K562 (cell line): Measurements from ENCODE around the gene NKAIN4. TPM values are rescaled to one million over a fixed set of nuclear protein-coding genes. Genes with fewer than 3 reads are reported as not detected.

Experiments
- ATAC-seq: fragments of 200-7000 bp; cut with Tn5 transposase; 3 replicates; pipeline ENCODE4 v1.9.1; 2020; ENCODE audit warnings: moderate library complexity
- BruUV-seq: library from RNA; stranded (reverse); fragments of 400-500 nt; replicated peaks from 2 replicates; lab custom pipeline; 2021; lab: Mats Ljungman, UMichigan
- CTCF ChIA-PET: fragments of 300-600 bp; formaldehyde crosslinking; extraction: SDS; loops from one replicate; lab custom pipeline; 2021; ENCODE audit warnings: low intra/inter-chr PET ratio; lab: Yijun Ruan, JAX
- POLR2A ChIA-PET: fragments of 300-600, 350-650 bp; sonication (Branson Sonifier 250); formaldehyde crosslinking; extraction: SDS; loops from one replicate; lab custom pipeline; 2021; ENCODE audit warnings: antibody characterized with exemption, inconsistent platforms; lab: Yijun Ruan, JAX
- DNase-seq, 4 experiments: peaks; one replicate each; pipeline versions ENCODE4 v3.0.0 to v3.0.0-alpha.2; 2011 to 2018; ENCODE audit warnings: low spot score in 3 of 4, mixed read lengths in 3 of 4; ENCODE audit errors: extremely low read depth in 1 of 4
- FAIRE-seq: peaks from 2 replicates; lab custom pipeline; 2011; peaks lifted over from hg19 to GRCh38; lab: Jason Lieb, UNC
- H2AFZ ChIP-seq: 2 replicates; pipeline ENCODE4 v1.6.0; 2011; ENCODE audit warnings: low read depth, low read length, control low read depth, inconsistent platforms
- H3K27ac ChIP-seq: fragments of 200-600 bp; 3 replicates; pipeline ENCODE4 v1.8.0; 2011; ENCODE audit warnings: low read depth, mild to moderate bottlenecking, control low read depth, inconsistent platforms, low read length, moderate library complexity, mixed read lengths; ENCODE audit errors: extremely low read depth
- H3K27me3 ChIP-seq, 2 experiments: fragments of 300-600 bp in 1 of 2; 2 replicates in 1 of 2; 3 replicates in 1 of 2; pipeline versions ENCODE4 v1.6.0 to v1.8.0; 2011; ENCODE audit warnings: inconsistent platforms in 2 of 2, low read length in 2 of 2, mild to moderate bottlenecking in 1 of 2, mixed read lengths in 1 of 2, moderate library complexity in 1 of 2; ENCODE audit not compliant: control insufficient read depth in 2 of 2, insufficient read depth in 2 of 2
- H3K36me3 ChIP-seq: fragments of 300-600 bp; 3 replicates; pipeline ENCODE4 v1.8.0; 2011; ENCODE audit warnings: mild to moderate bottlenecking, low read length, inconsistent platforms; ENCODE audit not compliant: control insufficient read depth, insufficient read depth
- H3K4me1 ChIP-seq, 2 experiments: fragments of 200-600 bp in 1 of 2; replicated peaks in 1 of 2; 2 replicates in 1 of 2; 3 replicates in 1 of 2; pipeline versions ENCODE4 v1.5.1 to v1.8.0; 2011; ENCODE audit warnings: inconsistent platforms in 2 of 2, low read length in 2 of 2, mild to moderate bottlenecking in 1 of 2, mixed read lengths in 1 of 2, moderate library complexity in 1 of 2; ENCODE audit not compliant: control insufficient read depth in 2 of 2, insufficient read depth in 2 of 2
- H3K4me2 ChIP-seq: 2 replicates; pipeline ENCODE4 v1.6.1; 2011; ENCODE audit warnings: low read length, control low read depth, inconsistent platforms, mixed read lengths; ENCODE audit not compliant: insufficient read depth
- H3K4me3 ChIP-seq: fragments of 200-600 bp; sonication (generic), shearing (Covaris generic); 2 replicates; pipeline ENCODE4 v1.5.1; 2016; ENCODE audit warnings: control low read depth, inconsistent platforms
- H3K79me2 ChIP-seq: fragments of 200-600 bp; 3 replicates; pipeline ENCODE4 v1.8.0; 2011; ENCODE audit warnings: low read length, inconsistent platforms; ENCODE audit not compliant: control insufficient read depth, insufficient read depth
- H3K9ac ChIP-seq, 2 experiments: 2 replicates each; pipeline versions ENCODE4 v1.6.0 to v1.6.1; 2011; ENCODE audit warnings: low read depth in 2 of 2, low read length in 2 of 2, control low read depth in 1 of 2, inconsistent platforms in 1 of 2, mild to moderate bottlenecking in 1 of 2, mixed read lengths in 1 of 2; ENCODE audit not compliant: insufficient read depth in 1 of 2
- H3K9me1 ChIP-seq: one replicate; pipeline ENCODE4 v1.6.0; 2011; ENCODE audit warnings: inconsistent platforms, mild to moderate bottlenecking, low read length, moderate library complexity; ENCODE audit not compliant: control insufficient read depth, insufficient read depth
- H3K9me3 ChIP-seq: replicated peaks from 2 replicates; pipeline ENCODE4 v1.5.1; 2011; ENCODE audit warnings: low read depth, low read length, inconsistent platforms; ENCODE audit not compliant: control insufficient read depth, insufficient read depth
- H4K20me1 ChIP-seq: replicated peaks from 2 replicates; pipeline ENCODE4 v1.6.1; 2011; ENCODE audit warnings: low read length, inconsistent platforms, mixed read lengths; ENCODE audit not compliant: control insufficient read depth, insufficient read depth
- DDX20 ChIP-seq: fragments of 450-650 bp; IDR thresholded peaks from 2 replicates; pipeline ENCODE4 v1.6.1; 2016; ENCODE audit warnings: missing genetic modification characterization, low read depth, mild to moderate bottlenecking, missing compliant biosample characterization, moderate library complexity
- MAZ ChIP-seq, 2 experiments: fragments of 450-650 bp in 1 of 2; sonication (generic) in 1 of 2; formaldehyde crosslinking; IDR thresholded peaks in 1 of 2; conservative IDR thresholded peaks in 1 of 2; 2 replicates each; pipeline versions ENCODE4 v1.4.0 to v1.5.0; 2020; ENCODE audit warnings: mild to moderate bottlenecking in 1 of 2, missing genetic modification reagents in 1 of 2
- NBN ChIP-seq: fragments of 450-650 bp; IDR thresholded peaks from 2 replicates; pipeline ENCODE4 v1.6.1; 2016; ENCODE audit warnings: low read depth, mild to moderate bottlenecking
- PRMT5 ChIP-seq: sonication (generic); formaldehyde crosslinking; IDR thresholded peaks from 2 replicates; pipeline ENCODE4 v1.5.0; 2020; ENCODE audit warnings: missing genetic modification reagents
- SRSF1 ChIP-seq: fragments of 200-400 bp; formaldehyde crosslinking; IDR thresholded peaks from 2 replicates; pipeline ENCODE4 v1.6.1; 2017; ENCODE audit warnings: mild to moderate bottlenecking, low read depth, low read length, moderate library complexity
- TAF9B ChIP-seq: fragments of 450-650 bp; IDR thresholded peaks from 2 replicates; pipeline ENCODE4 v1.6.1; 2018; ENCODE audit warnings: mild to moderate bottlenecking; ENCODE audit not compliant: partially characterized antibody
- TCF7L2 ChIP-seq: fragments of 150-350 bp; IDR thresholded peaks from 2 replicates; pipeline ENCODE4 v1.6.1; 2016; ENCODE audit warnings: low read depth, mild to moderate bottlenecking, low read length, moderate library complexity
- TEAD4 ChIP-seq, 2 experiments: sonication (generic) in 1 of 2; formaldehyde crosslinking in 1 of 2; IDR thresholded peaks; 2 replicates each; pipeline versions ENCODE4 v1.6.1 to v1.8.0; 2012 to 2022; ENCODE audit warnings: borderline replicate concordance in 1 of 2, inconsistent platforms in 1 of 2, low read length in 1 of 2, mild to moderate bottlenecking in 1 of 2, missing genetic modification reagents in 1 of 2
- XRCC5 ChIP-seq: fragments of 200-400 bp; formaldehyde crosslinking; IDR thresholded peaks from 2 replicates; pipeline ENCODE4 v1.6.1; 2017; ENCODE audit warnings: low read depth, mild to moderate bottlenecking, low read length
- ZFP30 ChIP-seq: fragments of 250-450 bp; sonication (Bioruptor Pico); IDR thresholded peaks from 2 replicates; pipeline ENCODE4 v1.8.0; 2022; ENCODE audit warnings: moderate library complexity, mild to moderate bottlenecking, inconsistent platforms, borderline replicate concordance
- WGBS: fragments of 100-300 bp; shearing (Covaris generic); methylation state at CpG from one replicate; pipeline ENCODE4 v1.1.6; 2016; ENCODE audit warnings: low coverage, mixed read lengths; ENCODE audit not compliant: insufficient coverage; ENCODE audit errors: missing lambda C conversion rate; 5-methylcytosine and 5-hydroxymethylcytosine counted together
- in situ Hi-C: fragments of 300-500 bp; cut with MboI; formaldehyde crosslinking; loops from 4 replicates; pipeline ENCODE4 v1.15.0; 2018; ENCODE audit warnings: inconsistent platforms, mixed read lengths
- intact Hi-C: fragments of 100-400 bp; cut with micrococcal nuclease; formaldehyde crosslinking; loops from 2 replicates; pipeline ENCODE4 v1.14.2; 2022
- polyA plus RNA-seq, 8 experiments: library from polyadenylated mRNA; depleted of rRNA in 4 of 8; stranded (reverse) in 5 of 8; unstranded in 3 of 8; fragments of >200 nt; fragmentation: Nextera tagmentation in 2 of 8; fragmentation: Illumina TruSeq in 1 of 8; extraction: Ambion mirVana in 2 of 8; extraction: Trizol in 1 of 8; gene quantifications; 2 replicates each; pipeline versions ENCODE4 v1.2.1 to v1.2.3, GENCODE V29; 2011 to 2014; ENCODE audit warnings: inconsistent platforms in 1 of 8, missing spikeins in 1 of 8
- total RNA-seq, 7 experiments: library from RNA; depleted of rRNA in 6 of 7; stranded (reverse); fragments of >200 nt in 6 of 7; fragmentation: Illumina TruSeq in 2 of 7; extraction: Trizol in 2 of 7; gene quantifications; 2 replicates each; pipeline versions ENCODE4 v1.2.1 to v1.2.3, GENCODE V29; 2011 to 2021; ENCODE audit warnings: low replicate concordance in 1 of 7
- TF ChIP-seq, protein P1 (sequence below): fragments of 250-450 bp; sonication (Bioruptor Pico); IDR thresholded peaks from 2 replicates; pipeline ENCODE4 v1.4.0; 2020
- TF ChIP-seq, protein P2 (sequence below): fragments of 250-450 bp; sonication (Bioruptor Pico); IDR thresholded peaks from 2 replicates; pipeline ENCODE4 v1.8.0; 2021; ENCODE audit warnings: borderline replicate concordance, mild to moderate bottlenecking, moderate library complexity; ENCODE audit not compliant: poor library complexity, severe bottlenecking
- TF ChIP-seq, protein P3 (sequence below): sonication (generic); formaldehyde crosslinking; IDR thresholded peaks from 2 replicates; pipeline ENCODE4 v1.8.1; 2023; ENCODE audit warnings: mild to moderate bottlenecking, missing genetic modification reagents

The NKAIN4 gene
- total and polyA plus RNA-seq, 9 of the 15 experiments (the other 6 are each of a cell fraction or from before 2014, with no cell fraction given) = not detected

DNA sequence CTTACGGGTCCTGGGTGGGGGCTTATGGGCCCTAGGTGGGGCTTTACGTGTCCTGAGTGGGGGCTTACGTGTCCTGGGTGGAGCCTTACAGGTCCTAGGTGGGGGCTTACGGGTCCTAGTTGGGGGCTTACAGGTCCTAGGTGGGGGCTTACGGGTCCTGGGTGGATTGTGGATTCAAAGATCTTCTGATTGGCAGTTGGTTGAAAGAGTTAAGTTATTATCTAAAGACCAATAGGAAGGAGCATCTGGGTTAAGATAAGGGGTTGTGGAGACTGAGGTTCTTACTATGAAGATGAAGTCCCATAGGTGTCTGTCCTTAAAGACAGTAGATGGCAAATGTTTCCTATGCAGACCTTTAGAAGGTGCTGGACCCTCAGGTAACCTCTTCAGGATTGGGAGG lies 27.0 kb downstream of the NKAIN4 start:
- no peak for TF ChIP-seq NBN
- TF ChIP-seq TCF7L2 = no peak
- TF ChIP-seq ZFP30 (CRISPR knock-in tag) = no peak
- no peak for TF ChIP-seq TEAD4 (IDR thresholded peaks at IDR 0.05; ENCODE audit: low read length)
- TF ChIP-seq TEAD4 (CRISPR knock-in tag; IDR thresholded peaks at IDR 0.05; ENCODE audit: borderline replicate concordance) = no peak
- TF ChIP-seq, protein P1, sequence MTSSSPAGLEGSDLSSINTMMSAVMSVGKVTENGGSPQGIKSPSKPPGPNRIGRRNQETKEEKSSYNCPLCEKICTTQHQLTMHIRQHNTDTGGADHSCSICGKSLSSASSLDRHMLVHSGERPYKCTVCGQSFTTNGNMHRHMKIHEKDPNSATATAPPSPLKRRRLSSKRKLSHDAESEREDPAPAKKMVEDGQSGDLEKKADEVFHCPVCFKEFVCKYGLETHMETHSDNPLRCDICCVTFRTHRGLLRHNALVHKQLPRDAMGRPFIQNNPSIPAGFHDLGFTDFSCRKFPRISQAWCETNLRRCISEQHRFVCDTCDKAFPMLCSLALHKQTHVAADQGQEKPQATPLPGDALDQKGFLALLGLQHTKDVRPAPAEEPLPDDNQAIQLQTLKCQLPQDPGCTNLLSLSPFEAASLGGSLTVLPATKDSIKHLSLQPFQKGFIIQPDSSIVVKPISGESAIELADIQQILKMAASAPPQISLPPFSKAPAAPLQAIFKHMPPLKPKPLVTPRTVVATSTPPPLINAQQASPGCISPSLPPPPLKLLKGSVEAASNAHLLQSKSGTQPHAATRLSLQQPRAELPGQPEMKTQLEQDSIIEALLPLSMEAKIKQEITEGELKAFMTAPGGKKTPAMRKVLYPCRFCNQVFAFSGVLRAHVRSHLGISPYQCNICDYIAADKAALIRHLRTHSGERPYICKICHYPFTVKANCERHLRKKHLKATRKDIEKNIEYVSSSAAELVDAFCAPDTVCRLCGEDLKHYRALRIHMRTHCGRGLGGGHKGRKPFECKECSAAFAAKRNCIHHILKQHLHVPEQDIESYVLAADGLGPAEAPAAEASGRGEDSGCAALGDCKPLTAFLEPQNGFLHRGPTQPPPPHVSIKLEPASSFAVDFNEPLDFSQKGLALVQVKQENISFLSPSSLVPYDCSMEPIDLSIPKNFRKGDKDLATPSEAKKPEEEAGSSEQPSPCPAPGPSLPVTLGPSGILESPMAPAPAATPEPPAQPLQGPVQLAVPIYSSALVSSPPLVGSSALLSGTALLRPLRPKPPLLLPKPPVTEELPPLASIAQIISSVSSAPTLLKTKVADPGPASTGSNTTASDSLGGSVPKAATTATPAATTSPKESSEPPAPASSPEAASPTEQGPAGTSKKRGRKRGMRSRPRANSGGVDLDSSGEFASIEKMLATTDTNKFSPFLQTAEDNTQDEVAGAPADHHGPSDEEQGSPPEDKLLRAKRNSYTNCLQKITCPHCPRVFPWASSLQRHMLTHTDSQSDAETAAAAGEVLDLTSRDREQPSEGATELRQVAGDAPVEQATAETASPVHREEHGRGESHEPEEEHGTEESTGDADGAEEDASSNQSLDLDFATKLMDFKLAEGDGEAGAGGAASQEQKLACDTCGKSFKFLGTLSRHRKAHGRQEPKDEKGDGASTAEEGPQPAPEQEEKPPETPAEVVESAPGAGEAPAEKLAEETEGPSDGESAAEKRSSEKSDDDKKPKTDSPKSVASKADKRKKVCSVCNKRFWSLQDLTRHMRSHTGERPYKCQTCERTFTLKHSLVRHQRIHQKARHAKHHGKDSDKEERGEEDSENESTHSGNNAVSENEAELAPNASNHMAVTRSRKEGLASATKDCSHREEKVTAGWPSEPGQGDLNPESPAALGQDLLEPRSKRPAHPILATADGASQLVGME (CRISPR knock-in tag) = no peak
- no peak for TF ChIP-seq XRCC5
- no peak for TF ChIP-seq TAF9B
- TF ChIP-seq DDX20 (tag) = no peak
- no peak for TF ChIP-seq MAZ (CRISPR knock-in tag; conservative IDR thresholded peaks at IDR 0.05 in 1 of 2, IDR thresholded peaks at IDR 0.05 in 1 of 2)
- TF ChIP-seq PRMT5 (CRISPR knock-in tag) = no peak
- TF ChIP-seq SRSF1 = no peak
- TF ChIP-seq, protein P2, sequence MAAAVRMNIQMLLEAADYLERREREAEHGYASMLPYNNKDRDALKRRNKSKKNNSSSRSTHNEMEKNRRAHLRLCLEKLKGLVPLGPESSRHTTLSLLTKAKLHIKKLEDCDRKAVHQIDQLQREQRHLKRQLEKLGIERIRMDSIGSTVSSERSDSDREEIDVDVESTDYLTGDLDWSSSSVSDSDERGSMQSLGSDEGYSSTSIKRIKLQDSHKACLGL (CRISPR knock-in tag) = no peak
- TF ChIP-seq, protein P3, sequence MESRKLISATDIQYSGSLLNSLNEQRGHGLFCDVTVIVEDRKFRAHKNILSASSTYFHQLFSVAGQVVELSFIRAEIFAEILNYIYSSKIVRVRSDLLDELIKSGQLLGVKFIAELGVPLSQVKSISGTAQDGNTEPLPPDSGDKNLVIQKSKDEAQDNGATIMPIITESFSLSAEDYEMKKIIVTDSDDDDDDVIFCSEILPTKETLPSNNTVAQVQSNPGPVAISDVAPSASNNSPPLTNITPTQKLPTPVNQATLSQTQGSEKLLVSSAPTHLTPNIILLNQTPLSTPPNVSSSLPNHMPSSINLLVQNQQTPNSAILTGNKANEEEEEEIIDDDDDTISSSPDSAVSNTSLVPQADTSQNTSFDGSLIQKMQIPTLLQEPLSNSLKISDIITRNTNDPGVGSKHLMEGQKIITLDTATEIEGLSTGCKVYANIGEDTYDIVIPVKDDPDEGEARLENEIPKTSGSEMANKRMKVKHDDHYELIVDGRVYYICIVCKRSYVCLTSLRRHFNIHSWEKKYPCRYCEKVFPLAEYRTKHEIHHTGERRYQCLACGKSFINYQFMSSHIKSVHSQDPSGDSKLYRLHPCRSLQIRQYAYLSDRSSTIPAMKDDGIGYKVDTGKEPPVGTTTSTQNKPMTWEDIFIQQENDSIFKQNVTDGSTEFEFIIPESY (CRISPR knock-in tag) = no peak
- Histone ChIP-seq H3K9me3 (no peaks in the 10 kb centered on the region), H4K20me1 (no peaks in the 10 kb centered on the region), H3K9me1 (no peaks in the 10 kb centered on the region), H3K4me2 (no peak overlapping the region), H3K4me1 (peaks cover 0 to 15% of the 10 kb centered on the region in 2 experiments; a peak in 1 of 5 replicates), H3K36me3 (no peaks in the 10 kb centered on the region), H3K27ac (no peak overlapping the region), H3K27me3 (peaks cover 28 to 56% of the 10 kb centered on the region in 2 experiments), H3K4me3 (no peak overlapping the region), H3K9ac (no peak overlapping the region), H2AFZ (no peak overlapping the region), H3K79me2 (no peaks in the 10 kb centered on the region)
- BruUV-seq = no TSS peak
- no peak for DNase-seq
- WGBS = 10% methylated on average over 3 of the region's 5 CpGs
- in situ Hi-C loops = no loop called here
- intact Hi-C loops = loop anchor here (5.0 kb wide), 1 partner anchor 65 kb away; the partner anchor contains the start of gene COL20A1
- FAIRE-seq = no peak
- POLR2A ChIA-PET = no interaction called here
- no peak for ATAC-seq
- CTCF ChIA-PET = no interaction called here
